ENCODE measurements around the gene USF1.

The USF1 gene

GRCh38 chr1:161045736-161046604, at the start of gene USF1:
Gene USF1, minus strand, starts transcription at chr1:161045977. Its CDS starts 2,702 bp downstream, at chr1:161043275.
- peak; percentile 84 to 87 for DNase-seq (ENCODE audit: low read depth in 2 of 2)

GRCh38 chr1:161095230-161095629, 49.5 kb upstream of the USF1 start:
- no peak for DNase-seq (ENCODE audit: low read depth in 2 of 2)

GRCh38 chr1:161094481-161094880, 48.7 kb upstream of the USF1 start:
- no peak for DNase-seq (ENCODE audit: low read depth in 2 of 2)

- DNase-seq (ENCODE audit: low read depth in 2 of 2): peak in 1 of 2 donors; percentile 33
Observed at GRCh38 chr1:161092621-161093028, 46.8 kb upstream of the USF1 start.

- no peak for DNase-seq (ENCODE audit: low read depth in 2 of 2)
Observed at GRCh38 chr1:161091796-161092507, 46.2 kb upstream of the USF1 start.

GRCh38 chr1:161091093-161091492, 45.3 kb upstream of the USF1 start:
- DNase-seq (ENCODE audit: low read depth in 2 of 2): no peak

GRCh38 chr1:161090617-161091016, 44.8 kb upstream of the USF1 start:
- DNase-seq (ENCODE audit: low read depth in 2 of 2): no peak

- no peak for DNase-seq (ENCODE audit: low read depth in 2 of 2)
Observed at GRCh38 chr1:161089938-161090337, 44.2 kb upstream of the USF1 start.

- DNase-seq (ENCODE audit: low read depth in 2 of 2): no peak
Observed at GRCh38 chr1:161089251-161089924, 43.6 kb upstream of the USF1 start, which contains the start of gene NECTIN4. Gene NECTIN4, minus strand, starts transcription at chr1:161089558. Its CDS starts 262 bp downstream, at chr1:161089296.

GRCh38 chr1:161088587-161089110, 42.9 kb upstream of the USF1 start:
- DNase-seq (ENCODE audit: low read depth in 2 of 2): no peak

GRCh38 chr1:161086457-161086856, 40.7 kb upstream of the USF1 start:
- no peak for DNase-seq (ENCODE audit: low read depth in 2 of 2)

- no peak for DNase-seq (ENCODE audit: low read depth in 2 of 2)
Observed at GRCh38 chr1:161085165-161085564, 39.4 kb upstream of the USF1 start.

- DNase-seq (ENCODE audit: low read depth in 2 of 2): no peak
Observed at GRCh38 chr1:161084597-161084988, 38.8 kb upstream of the USF1 start.

- no peak for DNase-seq (ENCODE audit: low read depth in 2 of 2)
Observed at GRCh38 chr1:161083748-161084596, 38.2 kb upstream of the USF1 start.

- DNase-seq (ENCODE audit: low read depth in 2 of 2): no peak
Observed at GRCh38 chr1:161082996-161083747, 37.4 kb upstream of the USF1 start.

- no peak for DNase-seq (ENCODE audit: low read depth in 2 of 2)
Observed at GRCh38 chr1:161082483-161082882, 36.7 kb upstream of the USF1 start.

GRCh38 chr1:161081519-161081918, 35.7 kb upstream of the USF1 start:
- DNase-seq (ENCODE audit: low read depth in 2 of 2): no peak

GRCh38 chr1:161080441-161081405, 34.9 kb upstream of the USF1 start:
- DNase-seq (ENCODE audit: low read depth in 2 of 2): no peak

- DNase-seq (ENCODE audit: low read depth in 2 of 2): no peak
Observed at GRCh38 chr1:161079436-161080110, 33.8 kb upstream of the USF1 start.
